Muscle of leg (tissue), 16 donors: ENCODE data around the gene TRO. TPM values are rescaled to one million over a fixed set of nuclear protein-coding genes. Genes with fewer than 3 reads are reported as not detected.
A peak's percentile ranks its signal among the peaks of the same experiment; 100 is the strongest.

ENCODE experiments used
- DNase-seq: peaks from one replicate; pipeline ENCODE4 v3.0.0; 2013
- H3K27ac ChIP-seq: one replicate; pipeline ENCODE4 v1.5.1; 2013; ENCODE audit warnings: mild to moderate bottlenecking, low read length, control low read depth
- H3K27me3 ChIP-seq: one replicate; pipeline ENCODE4 v1.6.1; 2013; ENCODE audit warnings: low read length; ENCODE audit not compliant: control insufficient read depth, insufficient read depth
- H3K36me3 ChIP-seq: one replicate; pipeline ENCODE4 v1.6.1; 2013; ENCODE audit warnings: low read length; ENCODE audit not compliant: control insufficient read depth, insufficient read depth
- H3K4me1 ChIP-seq: one replicate; pipeline ENCODE4 v1.6.1; 2013; ENCODE audit warnings: low read length; ENCODE audit not compliant: control insufficient read depth, insufficient read depth
- H3K4me3 ChIP-seq: one replicate; pipeline ENCODE4 v1.5.1; 2013; ENCODE audit warnings: low read length, control low read depth
- H3K9me3 ChIP-seq: replicated peaks from 2 replicates; pipeline ENCODE4 v1.6.1; 2013; ENCODE audit warnings: low read depth, low read length; ENCODE audit not compliant: control insufficient read depth
- WGBS: methylation state at CpG from one replicate; pipeline ENCODE4 v1.1.5; 2013; ENCODE audit warnings: missing lambda C conversion rate; ENCODE audit not compliant: insufficient coverage; 5-methylcytosine and 5-hydroxymethylcytosine counted together
- long read RNA-seq, 11 donors: transcript quantifications; one replicate each; lab custom pipeline, GENCODE V29; 2026
- polyA plus RNA-seq, 8 donors: library from polyadenylated mRNA; unstranded; fragments of 120-200 nt; gene quantifications; one replicate each; pipeline versions ENCODE4 v1.2.1 to v1.2.3, GENCODE V29; 2013; ENCODE audit warnings: inconsistent platforms in 1 of 8, low replicate concordance in 1 of 8; ENCODE audit not compliant: insufficient read length in 8 of 8, insufficient read depth in 1 of 8
- total RNA-seq: library from RNA; stranded (reverse); fragments of 120-200 nt; gene quantifications from one replicate; pipeline ENCODE4 v1.2.4, GENCODE V29; 2013

TRO gene, protein sequence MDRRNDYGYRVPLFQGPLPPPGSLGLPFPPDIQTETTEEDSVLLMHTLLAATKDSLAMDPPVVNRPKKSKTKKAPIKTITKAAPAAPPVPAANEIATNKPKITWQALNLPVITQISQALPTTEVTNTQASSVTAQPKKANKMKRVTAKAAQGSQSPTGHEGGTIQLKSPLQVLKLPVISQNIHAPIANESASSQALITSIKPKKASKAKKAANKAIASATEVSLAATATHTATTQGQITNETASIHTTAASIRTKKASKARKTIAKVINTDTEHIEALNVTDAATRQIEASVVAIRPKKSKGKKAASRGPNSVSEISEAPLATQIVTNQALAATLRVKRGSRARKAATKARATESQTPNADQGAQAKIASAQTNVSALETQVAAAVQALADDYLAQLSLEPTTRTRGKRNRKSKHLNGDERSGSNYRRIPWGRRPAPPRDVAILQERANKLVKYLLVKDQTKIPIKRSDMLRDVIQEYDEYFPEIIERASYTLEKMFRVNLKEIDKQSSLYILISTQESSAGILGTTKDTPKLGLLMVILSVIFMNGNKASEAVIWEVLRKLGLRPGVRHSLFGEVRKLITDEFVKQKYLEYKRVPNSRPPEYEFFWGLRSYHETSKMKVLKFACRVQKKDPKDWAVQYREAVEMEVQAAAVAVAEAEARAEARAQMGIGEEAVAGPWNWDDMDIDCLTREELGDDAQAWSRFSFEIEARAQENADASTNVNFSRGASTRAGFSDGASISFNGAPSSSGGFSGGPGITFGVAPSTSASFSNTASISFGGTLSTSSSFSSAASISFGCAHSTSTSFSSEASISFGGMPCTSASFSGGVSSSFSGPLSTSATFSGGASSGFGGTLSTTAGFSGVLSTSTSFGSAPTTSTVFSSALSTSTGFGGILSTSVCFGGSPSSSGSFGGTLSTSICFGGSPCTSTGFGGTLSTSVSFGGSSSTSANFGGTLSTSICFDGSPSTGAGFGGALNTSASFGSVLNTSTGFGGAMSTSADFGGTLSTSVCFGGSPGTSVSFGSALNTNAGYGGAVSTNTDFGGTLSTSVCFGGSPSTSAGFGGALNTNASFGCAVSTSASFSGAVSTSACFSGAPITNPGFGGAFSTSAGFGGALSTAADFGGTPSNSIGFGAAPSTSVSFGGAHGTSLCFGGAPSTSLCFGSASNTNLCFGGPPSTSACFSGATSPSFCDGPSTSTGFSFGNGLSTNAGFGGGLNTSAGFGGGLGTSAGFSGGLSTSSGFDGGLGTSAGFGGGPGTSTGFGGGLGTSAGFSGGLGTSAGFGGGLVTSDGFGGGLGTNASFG (N-terminal part only)
- total RNA-seq, result 121 TPM
- 100 to 1,000 TPM; 106 to 140 (median 120) TPM for polyA plus RNA-seq
- long read RNA-seq, donor 1, partial matches to known transcripts, result 16 of 23 reads
- long read RNA-seq, donor 1, other reads (novel, unspliced or antisense), result 0 of 23 reads
- long read RNA-seq, donor 2, partial matches to known transcripts, result 0 of 2 reads
- long read RNA-seq, donor 2, other reads (novel, unspliced or antisense), result 0 of 2 reads
- long read RNA-seq, donor 3, transcript TRO-203 (13 exons, 2,306 nt), result major isoform, 7 of 53 reads
- long read RNA-seq, donor 3, partial matches to known transcripts, result 35 of 53 reads
- long read RNA-seq, donor 3, other reads (novel, unspliced or antisense), result 0 of 53 reads
- long read RNA-seq, donor 4, partial matches to known transcripts, result 19 of 24 reads
- long read RNA-seq, donor 4, other reads (novel, unspliced or antisense), result 0 of 24 reads
- long read RNA-seq, donor 5, transcript TRO-203 (13 exons, 2,306 nt), result major isoform, 7 of 92 reads
- long read RNA-seq, donor 5, partial matches to known transcripts, result 78 of 92 reads
- long read RNA-seq, donor 5, other reads (novel, unspliced or antisense), result 0 of 92 reads
- long read RNA-seq, donor 6, full-length matches to known transcripts, result 16 of 83 reads
- long read RNA-seq, donor 6, partial matches to known transcripts, result 67 of 83 reads
- long read RNA-seq, donor 6, other reads (novel, unspliced or antisense), result 0 of 83 reads
- long read RNA-seq, donor 7, partial matches to known transcripts, result 39 of 48 reads
- long read RNA-seq, donor 7, other reads (novel, unspliced or antisense), result 0 of 48 reads
- long read RNA-seq, donor 8, partial matches to known transcripts, result 13 of 16 reads
- long read RNA-seq, donor 8, other reads (novel, unspliced or antisense), result 0 of 16 reads
- long read RNA-seq, donor 9, partial matches to known transcripts, result 33 of 41 reads
- long read RNA-seq, donor 9, other reads (novel, unspliced or antisense), result 0 of 41 reads
- long read RNA-seq, donor 10, transcript TRO-203 (13 exons, 2,306 nt), result major isoform, 5 of 61 reads
- long read RNA-seq, donor 10, partial matches to known transcripts, result 45 of 61 reads
- long read RNA-seq, donor 10, other reads (novel, unspliced or antisense), result 0 of 61 reads
- long read RNA-seq, donor 11, full-length matches to known transcripts, result 11 of 31 reads
- long read RNA-seq, donor 11, partial matches to known transcripts, result 20 of 31 reads
- long read RNA-seq, donor 11, other reads (novel, unspliced or antisense), result 0 of 31 reads

GRCh38 chrX:54920610-54921426 is at the start of gene TRO:
TSS of gene TRO (plus strand) at chrX:54920824. CDS start at chrX:54922247, 1,423 bp downstream.
- Histone ChIP-seq H3K27me3 (peaks cover 3% of the 10 kb centered on the region), H3K27ac (peak within 1 kb of the TSS; percentile 95), H3K9me3 (no peaks in the 10 kb centered on the region), H3K4me1 (peaks cover 17% of the 10 kb centered on the region), H3K36me3 (peaks cover 32% of the 10 kb centered on the region), H3K4me3 (peak within 1 kb of the TSS; percentile 87)
- WGBS, result 32% methylated on average over 29 of the region's 29 CpGs
- DNase-seq, result peak; percentile 81

DNA sequence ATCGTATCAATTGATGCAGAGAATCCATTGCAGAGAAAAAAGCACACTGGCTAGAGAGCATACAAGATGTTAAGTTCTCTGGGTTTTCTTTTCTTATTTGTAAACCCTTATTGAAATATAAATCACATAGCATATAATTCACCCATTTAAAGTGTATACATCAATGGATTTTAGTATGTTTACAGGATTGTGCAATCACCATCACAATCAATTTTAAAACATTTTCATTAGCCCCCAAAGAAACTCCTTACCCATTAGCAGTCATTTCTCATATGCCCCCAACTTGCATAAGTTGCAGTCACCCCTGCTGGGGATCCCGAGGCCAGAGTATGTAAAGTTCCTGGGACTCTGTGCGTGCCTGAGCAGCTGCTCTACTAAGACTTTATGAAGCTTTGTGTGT is 34.9 kb upstream of the TRO start:
- WGBS, result 48% methylated on average over 2 of the region's 3 CpGs
- Histone ChIP-seq H3K36me3 (no peaks in the 10 kb centered on the region), H3K4me1 (no peaks in the 10 kb centered on the region), H3K27me3 (no peaks in the 10 kb centered on the region), H3K27ac (no peak overlapping the region), H3K9me3 (no peaks in the 10 kb centered on the region), H3K4me3 (no peak overlapping the region)
- DNase-seq, result no peak

- no CpG with 5 or more reads among the region's 3 CpGs for WGBS
Measured at GRCh38 chrX:54891573-54891972, 29.1 kb upstream of the TRO start.

GRCh38 chrX:54894159-54894558 is 26.5 kb upstream of the TRO start:
- Histone ChIP-seq H3K27me3 (peaks cover 2% of the 10 kb centered on the region), H3K27ac (no peak overlapping the region), H3K36me3 (no peaks in the 10 kb centered on the region), H3K4me3 (no peak overlapping the region), H3K9me3 (peaks cover 4% of the 10 kb centered on the region), H3K4me1 (no peaks in the 10 kb centered on the region)
- no peak for DNase-seq
- WGBS, result 50% methylated on average over 1 of the region's 1 CpG

More at GRCh38 chrX:54891573-54891972, 29.1 kb upstream of the TRO start:
- peak; percentile 11 for DNase-seq
- no peaks in the 10 kb centered on the region for H3K27me3 ChIP-seq
- no peaks in the 10 kb centered on the region for H3K36me3 ChIP-seq
- no peak overlapping the region for H3K4me3 ChIP-seq
- H3K9me3 ChIP-seq, result peaks cover 4% of the 10 kb centered on the region
- H3K4me1 ChIP-seq, result no peaks in the 10 kb centered on the region
- H3K27ac ChIP-seq, result no peak overlapping the region

DNA sequence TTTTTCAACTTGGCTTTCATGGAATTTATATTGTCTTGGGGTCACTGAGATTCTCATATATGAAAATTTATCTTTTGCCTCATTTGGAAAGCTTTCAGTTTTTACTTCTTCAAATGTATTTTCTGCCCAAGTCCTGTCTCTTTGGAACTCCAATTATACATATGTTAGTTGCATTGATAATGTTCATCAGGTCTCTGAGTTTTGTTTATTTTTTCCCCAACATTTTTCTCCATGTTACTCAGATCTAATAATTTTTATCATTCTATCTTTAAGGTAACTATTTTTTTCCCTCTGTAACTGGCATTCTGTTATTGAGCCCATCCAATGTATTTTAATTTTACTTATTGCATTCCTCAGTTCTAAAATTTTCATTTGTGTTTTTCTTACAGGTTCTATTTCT is 10.7 kb upstream of the TRO start:
- H3K4me1 ChIP-seq, result no peaks in the 10 kb centered on the region
- no peaks in the 10 kb centered on the region for H3K36me3 ChIP-seq
- no peak overlapping the region for H3K4me3 ChIP-seq
- H3K9me3 ChIP-seq, result peaks cover 7% of the 10 kb centered on the region
- H3K27ac ChIP-seq, result no peak overlapping the region
- no peak for DNase-seq
- H3K27me3 ChIP-seq, result no peaks in the 10 kb centered on the region

DNA sequence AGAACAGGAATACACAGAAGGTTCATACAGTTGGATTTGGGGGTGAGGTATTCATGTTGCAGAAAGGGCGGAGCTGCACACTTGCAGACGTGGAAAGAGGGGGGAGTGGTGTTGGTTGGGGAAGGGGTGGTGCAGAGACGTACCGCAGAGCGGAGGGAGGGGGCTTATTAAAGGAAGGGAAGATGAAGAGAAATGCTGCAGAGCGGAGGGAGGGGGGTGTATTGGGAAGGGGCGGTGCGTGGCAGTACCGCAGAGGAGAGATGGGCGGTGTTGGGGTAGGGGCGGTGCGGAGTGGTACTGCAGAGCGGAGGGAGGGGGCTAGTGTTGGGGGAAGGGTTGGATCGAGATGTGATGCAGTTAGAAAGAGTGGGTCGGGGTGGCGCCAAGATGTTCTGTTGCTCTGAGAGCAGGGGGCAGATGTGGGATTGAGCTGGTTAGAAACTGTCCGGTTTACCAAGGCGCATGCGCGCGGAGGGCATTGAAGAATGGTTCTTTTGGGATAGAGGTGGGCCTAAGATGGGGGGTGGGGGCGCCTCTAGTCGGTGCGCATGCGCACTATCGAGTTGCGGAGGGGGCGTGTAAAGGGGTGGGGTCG is 900 bp downstream of the TRO start:
- Histone ChIP-seq H3K36me3 (peaks cover 39% of the 10 kb centered on the region), H3K27me3 (peaks cover 3% of the 10 kb centered on the region), H3K4me3 (peak overlapping the region; percentile 87), H3K27ac (peak overlapping the region; percentile 95), H3K9me3 (no peaks in the 10 kb centered on the region), H3K4me1 (peaks cover 17% of the 10 kb centered on the region)
- peak; percentile 92 for DNase-seq
- 36% methylated on average over 26 of the region's 29 CpGs for WGBS

- Histone ChIP-seq H3K4me1 (peaks cover 17% of the 10 kb centered on the region), H3K36me3 (peaks cover 44% of the 10 kb centered on the region), H3K9me3 (no peaks in the 10 kb centered on the region), H3K27me3 (peaks cover 3% of the 10 kb centered on the region), H3K27ac (peak overlapping the region; percentile 50), H3K4me3 (no peak overlapping the region)
- peak; percentile 28 for DNase-seq
- 73% methylated on average over 2 of the region's 3 CpGs for WGBS
Measured at GRCh38 chrX:54922547-54922946, 1.9 kb downstream of the TRO start.
